BLaER1 (cell line): Measurements from ENCODE around the gene FAM186B.

ENCODE experiments used
- H3K27ac ChIP-seq: shearing (Covaris generic); formaldehyde crosslinking; 2 replicates; pipeline ENCODE4 v1.8.1; 2022
- H3K27me3 ChIP-seq: shearing (Covaris generic); formaldehyde crosslinking; 2 replicates; pipeline ENCODE4 v1.8.1; 2022
- H3K36me3 ChIP-seq: shearing (Covaris generic); formaldehyde crosslinking; 2 replicates; pipeline ENCODE4 v1.8.1; 2022
- H3K4me1 ChIP-seq: shearing (Covaris generic); formaldehyde crosslinking; 2 replicates; pipeline ENCODE4 v1.8.1; 2022
- H3K4me2 ChIP-seq: shearing (Covaris generic); formaldehyde crosslinking; 2 replicates; pipeline ENCODE4 v1.8.1; 2022
- H3K4me3 ChIP-seq: shearing (Covaris generic); formaldehyde crosslinking; 2 replicates; pipeline ENCODE4 v1.8.1; 2022
- H3K9ac ChIP-seq: shearing (Covaris generic); formaldehyde crosslinking; 2 replicates; pipeline ENCODE4 v1.8.1; 2022
- H3K9me3 ChIP-seq: shearing (Covaris generic); formaldehyde crosslinking; 2 replicates; pipeline ENCODE4 v1.8.1; 2022
- H4K20me1 ChIP-seq: shearing (Covaris generic); formaldehyde crosslinking; 2 replicates; pipeline ENCODE4 v1.8.1; 2022
- Cebpa-rat ChIP-seq: shearing (Covaris generic); IDR thresholded peaks from 2 replicates; pipeline ENCODE4 v1.8.1; 2022

Gene FAM186B

GRCh38 chr12:49636979-49637755 is 31.7 kb upstream of the FAM186B start:
- no peaks in the 10 kb centered on the region for H4K20me1 ChIP-seq
- peak overlapping the region; percentile 56 for H3K4me2 ChIP-seq
- peaks cover 14% of the 10 kb centered on the region for H3K4me1 ChIP-seq
- TF ChIP-seq Cebpa-rat, result no peak
- no peak overlapping the region for H3K4me3 ChIP-seq
- H3K9ac ChIP-seq, result no peak overlapping the region
- H3K9me3 ChIP-seq, result no peaks in the 10 kb centered on the region
- H3K27me3 ChIP-seq, result no peaks in the 10 kb centered on the region
- no peak overlapping the region for H3K27ac ChIP-seq
- H3K36me3 ChIP-seq, result peaks cover 9% of the 10 kb centered on the region; the same call in 1 of the 2 replicates

DNA sequence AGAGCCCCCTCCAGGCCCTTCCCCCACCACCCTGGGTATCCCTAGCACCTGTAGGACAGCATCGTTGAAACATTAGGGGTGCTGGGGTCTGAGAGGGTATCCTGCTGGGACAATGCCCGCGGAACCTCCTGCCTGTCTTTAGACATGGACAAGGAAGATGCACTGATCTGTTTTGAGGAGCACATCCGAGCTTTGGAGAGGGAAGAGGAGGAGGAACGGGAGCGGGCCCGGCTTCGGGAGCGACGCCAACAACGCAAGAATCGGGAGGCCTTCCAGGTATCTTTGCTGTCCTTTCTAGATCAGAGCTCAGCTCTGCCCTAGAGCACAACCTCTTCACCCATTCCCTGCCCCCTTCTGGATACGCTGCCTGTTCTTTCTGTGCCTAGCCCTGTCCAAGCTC is 31.1 kb upstream of the FAM186B start:
- Histone ChIP-seq H4K20me1 (no peaks in the 10 kb centered on the region), H3K4me2 (no peak overlapping the region), H3K9me3 (no peaks in the 10 kb centered on the region), H3K4me3 (no peak overlapping the region), H3K27me3 (no peaks in the 10 kb centered on the region), H3K4me1 (peaks cover 14% of the 10 kb centered on the region), H3K9ac (0 out of 2 replicates have a peak overlapping the region, but pooled peaks have one; percentile 11), H3K36me3 (peaks cover 6% of the 10 kb centered on the region; the same call in 1 of the 2 replicates), H3K27ac (no peak overlapping the region)
- TF ChIP-seq Cebpa-rat, result no peak

DNA sequence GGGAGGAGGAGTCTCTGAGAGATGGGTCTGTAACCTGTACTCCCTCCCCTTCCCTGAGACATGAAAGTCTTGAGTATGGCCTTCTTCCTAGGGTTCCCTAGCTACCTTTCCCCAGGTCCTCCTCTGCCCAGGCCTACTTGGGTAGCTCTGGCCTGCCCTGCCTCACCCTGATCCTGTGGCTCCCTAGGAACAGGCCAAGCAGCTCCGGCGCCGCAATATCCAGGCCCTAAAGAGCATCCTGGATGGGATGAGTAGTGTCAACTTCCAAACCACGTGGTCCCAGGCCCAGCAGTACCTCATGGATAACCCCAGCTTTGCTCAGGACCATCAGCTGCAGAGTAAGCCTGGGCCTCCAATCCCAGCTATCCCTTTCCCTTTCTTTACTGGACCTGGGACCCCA is 30.2 kb upstream of the FAM186B start:
- Histone ChIP-seq H4K20me1 (no peaks in the 10 kb centered on the region), H3K36me3 (peaks cover 6% of the 10 kb centered on the region; the same call in 1 of the 2 replicates), H3K27ac (no peak overlapping the region)

DNA sequence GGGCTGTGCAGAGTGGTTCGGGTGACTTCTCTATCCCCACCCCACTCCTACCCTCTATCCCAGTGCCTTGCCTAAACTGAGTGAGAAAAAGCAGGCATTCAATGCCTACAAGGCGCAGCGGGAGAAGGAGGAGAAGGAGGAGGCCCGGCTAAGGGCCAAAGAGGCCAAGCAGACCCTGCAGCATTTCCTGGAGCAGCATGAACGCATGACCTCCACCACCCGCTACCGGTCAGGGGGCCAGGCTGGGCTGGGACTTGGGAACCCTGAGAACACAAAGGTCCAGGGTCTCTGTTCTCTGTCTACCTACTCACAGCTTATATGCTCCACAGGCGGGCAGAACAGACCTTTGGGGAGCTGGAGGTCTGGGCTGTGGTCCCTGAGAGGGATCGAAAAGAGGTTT is 29.6 kb upstream of the FAM186B start:
- no peak for TF ChIP-seq Cebpa-rat
- H3K4me2 ChIP-seq, result no peak overlapping the region
- peaks cover 6% of the 10 kb centered on the region; the same call in 1 of the 2 replicates for H3K36me3 ChIP-seq
- no peak overlapping the region for H3K4me3 ChIP-seq
- no peaks in the 10 kb centered on the region for H3K9me3 ChIP-seq
- no peak overlapping the region for H3K9ac ChIP-seq
- H3K27me3 ChIP-seq, result no peaks in the 10 kb centered on the region
- no peak overlapping the region for H3K27ac ChIP-seq
- H3K4me1 ChIP-seq, result peaks cover 14% of the 10 kb centered on the region
- H4K20me1 ChIP-seq, result no peaks in the 10 kb centered on the region

More for the DNA sequence above, 30.2 kb upstream of the FAM186B start:
- Histone ChIP-seq H3K27me3 (no peaks in the 10 kb centered on the region), H3K4me3 (no peak overlapping the region), H3K9ac (no peak overlapping the region), H3K4me1 (peaks cover 14% of the 10 kb centered on the region), H3K4me2 (no peak overlapping the region), H3K9me3 (no peaks in the 10 kb centered on the region)
- no peak for TF ChIP-seq Cebpa-rat

DNA sequence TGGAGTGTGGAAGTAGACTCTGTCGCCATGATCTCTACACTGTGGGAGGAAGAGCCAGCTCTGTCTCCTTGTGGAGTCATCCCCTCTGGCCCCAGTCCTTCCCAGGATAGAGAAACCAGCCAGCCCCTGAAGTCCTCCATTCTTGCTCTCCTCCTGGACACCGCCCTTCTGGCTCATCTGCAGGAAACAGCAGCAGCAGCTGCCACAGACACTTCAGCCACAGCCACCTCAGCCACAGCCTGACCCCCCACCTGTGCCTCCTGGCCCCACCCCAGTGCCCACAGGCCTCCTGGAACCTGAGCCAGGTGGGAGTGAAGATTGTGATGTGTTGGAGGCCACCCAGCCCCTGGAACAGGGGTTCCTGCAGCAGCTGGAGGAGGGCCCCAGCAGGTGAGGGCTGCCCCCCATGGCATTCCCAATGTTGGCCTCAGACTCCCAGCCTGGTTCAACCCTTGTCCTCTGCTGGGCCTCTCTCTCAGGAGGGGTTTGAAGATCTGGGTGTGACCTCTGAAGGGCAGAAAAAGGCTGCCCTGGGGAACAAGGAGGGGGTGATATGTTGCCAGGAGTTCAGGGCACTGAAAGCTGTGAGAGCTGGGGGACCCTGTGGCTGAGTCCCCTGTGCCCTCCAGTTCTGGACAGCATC is 28.4 kb upstream of the FAM186B start:
- TF ChIP-seq Cebpa-rat, result no peak
- Histone ChIP-seq H3K9me3 (no peaks in the 10 kb centered on the region), H3K4me2 (no peak overlapping the region), H3K36me3 (peaks cover 6% of the 10 kb centered on the region; the same call in 1 of the 2 replicates), H3K9ac (no peak overlapping the region), H3K4me1 (peaks cover 14% of the 10 kb centered on the region), H3K27ac (no peak overlapping the region), H4K20me1 (no peaks in the 10 kb centered on the region), H3K4me3 (no peak overlapping the region), H3K27me3 (no peaks in the 10 kb centered on the region)

- no peak overlapping the region for H3K27ac ChIP-seq
- H3K36me3 ChIP-seq, result peaks cover 6% of the 10 kb centered on the region; the same call in 1 of the 2 replicates
- H4K20me1 ChIP-seq, result no peaks in the 10 kb centered on the region
- no peak overlapping the region for H3K9ac ChIP-seq
- no peaks in the 10 kb centered on the region for H3K27me3 ChIP-seq
- H3K4me3 ChIP-seq, result no peak overlapping the region
- H3K4me1 ChIP-seq, result peaks cover 14% of the 10 kb centered on the region
- H3K9me3 ChIP-seq, result no peaks in the 10 kb centered on the region
- H3K4me2 ChIP-seq, result no peak overlapping the region
- no peak for TF ChIP-seq Cebpa-rat
Observed at GRCh38 chr12:49632986-49633702, 27.7 kb upstream of the FAM186B start.

DNA sequence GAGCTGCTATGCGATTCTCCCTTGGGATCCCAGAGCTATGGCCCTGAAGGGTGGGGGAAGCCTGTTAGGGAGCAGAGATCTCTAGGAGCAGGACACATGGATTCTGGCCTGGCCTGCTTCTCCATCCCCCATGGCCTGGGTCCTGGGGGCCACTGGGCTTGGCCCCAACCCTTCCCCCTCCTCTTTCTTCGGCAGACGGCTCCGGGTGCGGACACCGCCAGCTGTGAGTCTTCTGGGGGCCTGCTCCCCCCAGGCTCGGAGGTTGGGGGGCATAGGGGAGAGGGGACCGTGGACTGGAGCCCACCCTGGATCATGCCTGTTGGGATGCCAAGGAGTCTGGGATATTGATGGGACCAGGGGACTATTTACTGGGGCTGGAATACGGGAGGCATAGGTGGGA is 27.0 kb upstream of the FAM186B start:
- Histone ChIP-seq H3K9me3 (no peaks in the 10 kb centered on the region), H3K4me2 (no peak overlapping the region), H3K9ac (no peak overlapping the region), H3K27ac (no peak overlapping the region), H3K4me3 (no peak overlapping the region), H4K20me1 (no peaks in the 10 kb centered on the region), H3K27me3 (no peaks in the 10 kb centered on the region), H3K4me1 (peaks cover 9% of the 10 kb centered on the region), H3K36me3 (peaks cover 6% of the 10 kb centered on the region; the same call in 1 of the 2 replicates)
- no peak for TF ChIP-seq Cebpa-rat

DNA sequence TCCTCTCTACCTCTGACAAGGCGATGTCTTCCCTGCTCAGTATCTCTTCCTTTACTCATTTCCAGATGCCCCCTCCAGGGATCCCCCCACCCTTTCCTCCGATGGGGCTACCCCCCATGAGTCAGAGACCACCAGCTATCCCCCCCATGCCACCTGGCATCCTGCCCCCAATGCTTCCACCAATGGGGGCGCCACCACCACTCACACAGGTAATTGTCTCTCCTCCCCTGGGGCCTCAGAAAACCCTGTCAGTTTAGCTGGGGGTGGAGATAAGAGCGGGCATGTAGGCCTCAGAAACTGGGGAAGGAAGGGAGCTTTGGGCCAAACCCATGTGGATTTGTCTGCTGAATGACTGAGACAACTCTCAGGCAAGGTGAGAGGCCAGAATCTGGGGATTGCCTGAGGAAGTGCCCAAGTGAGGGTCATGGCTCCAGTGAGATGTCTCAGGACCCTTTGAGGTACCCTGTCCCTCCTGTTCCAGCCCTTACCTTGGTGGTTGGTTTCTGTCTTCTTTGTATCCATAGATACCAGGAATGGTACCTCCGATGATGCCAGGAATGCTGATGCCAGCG is 26.0 kb upstream of the FAM186B start:
- Histone ChIP-seq H4K20me1 (no peaks in the 10 kb centered on the region), H3K4me2 (no peak overlapping the region), H3K9me3 (no peaks in the 10 kb centered on the region), H3K36me3 (peaks cover 6% of the 10 kb centered on the region; the same call in 1 of the 2 replicates), H3K27me3 (no peaks in the 10 kb centered on the region), H3K4me3 (no peak overlapping the region), H3K27ac (no peak overlapping the region), H3K4me1 (no peaks in the 10 kb centered on the region), H3K9ac (no peak overlapping the region)
- TF ChIP-seq Cebpa-rat, result no peak

DNA sequence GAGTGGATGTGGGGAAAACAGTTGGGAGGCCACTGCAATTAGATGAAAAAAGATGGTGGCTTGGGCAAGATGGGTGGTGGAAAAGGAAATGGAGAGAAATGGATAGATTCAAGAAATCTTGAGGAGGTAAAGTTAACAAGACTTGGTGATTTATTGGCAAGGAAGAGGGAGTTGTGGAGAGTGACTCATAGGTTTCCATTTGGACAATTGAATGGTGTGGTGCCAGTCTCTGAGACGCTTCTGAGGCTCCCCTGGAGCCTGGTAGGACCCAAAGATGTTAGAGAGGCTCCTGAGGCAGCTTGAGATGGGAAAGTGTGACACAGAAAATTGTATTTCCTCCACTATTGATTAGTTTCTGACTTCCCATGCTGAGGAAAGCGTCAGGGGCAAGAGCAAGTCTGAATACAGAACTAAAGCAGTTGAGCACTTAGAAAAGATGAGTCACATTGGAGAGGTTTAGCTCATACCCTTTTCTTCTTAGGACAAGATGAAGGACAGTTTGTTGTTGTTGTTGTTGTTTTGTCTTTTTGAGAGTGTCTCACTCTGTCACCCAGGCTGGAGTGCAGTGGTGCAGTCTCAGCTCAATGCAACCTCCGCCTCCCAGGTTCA is 22.4 kb upstream of the FAM186B start:
- Histone ChIP-seq H3K4me2 (no peak overlapping the region), H3K36me3 (no peaks in the 10 kb centered on the region; the same call in 1 of the 2 replicates), H4K20me1 (no peaks in the 10 kb centered on the region), H3K4me1 (peaks cover 9% of the 10 kb centered on the region), H3K9me3 (no peaks in the 10 kb centered on the region), H3K27me3 (no peaks in the 10 kb centered on the region), H3K4me3 (no peak overlapping the region), H3K9ac (no peak overlapping the region), H3K27ac (no peak overlapping the region)
- no peak for TF ChIP-seq Cebpa-rat
